NCI-H146 treated with DMSO at 0.1 percent for 48 hours (cell line): Measurements from ENCODE around the gene ZNF354C.
"Not testable (repeated sequence)": the region's sequence is repeated elsewhere in the genome, so short reads cannot be mapped to it uniquely, and the experiment has no call there.

Experiments
- DNase-seq: peaks from one replicate; lab custom pipeline; 2025; ENCODE audit not compliant: unreplicated experiment; lab: John Stamatoyannopoulos, UW

Gene ZNF354C

GRCh38 chr5:179060116-179061008 is at the start of gene ZNF354C:
TSS of gene ZNF354C (plus strand) at chr5:179060373. CDS start at chr5:179062069, 1,696 bp downstream.
- no peak for DNase-seq

- DNase-seq, result peak; percentile 57
Observed at GRCh38 chr5:179023528-179024189, 36.5 kb upstream of the ZNF354C start, which contains the start of gene ZNF879. TSS of gene ZNF879 (plus strand) at chr5:179023804. CDS start at chr5:179025005, 1,201 bp downstream.

GRCh38 chr5:179033004-179033580 is 27.1 kb upstream of the ZNF354C start:
- no peak for DNase-seq

- DNase-seq, result no peak
Observed at GRCh38 chr5:179044765-179045164, 15.4 kb upstream of the ZNF354C start.

- no peak for DNase-seq
Observed at GRCh38 chr5:179051784-179052183, 8.4 kb upstream of the ZNF354C start.

- no peak for DNase-seq
Observed at GRCh38 chr5:179054036-179054785, 6.0 kb upstream of the ZNF354C start.

- no peak for DNase-seq
Observed at GRCh38 chr5:179054876-179055275, 5.3 kb upstream of the ZNF354C start.

GRCh38 chr5:179055436-179055835 is 4.7 kb upstream of the ZNF354C start:
- no peak for DNase-seq

- DNase-seq, result no peak
Observed at GRCh38 chr5:179055841-179056240, 4.3 kb upstream of the ZNF354C start.

GRCh38 chr5:179061025-179061424 is 852 bp downstream of the ZNF354C start:
- DNase-seq, result no peak

- no peak for DNase-seq
Observed at GRCh38 chr5:179065703-179066102, 5.5 kb downstream of the ZNF354C start.

- DNase-seq, result no peak
Observed at GRCh38 chr5:179079165-179079987, 19.2 kb downstream of the ZNF354C start.

GRCh38 chr5:179080724-179081123 is 20.6 kb downstream of the ZNF354C start:
- DNase-seq, result no peak

- DNase-seq, result no peak
Observed at GRCh38 chr5:179089502-179089901, 29.3 kb downstream of the ZNF354C start.

GRCh38 chr5:179101282-179101681 is 41.1 kb downstream of the ZNF354C start:
- DNase-seq, result not testable (repeated sequence)

GRCh38 chr5:179110528-179110927 is 50.4 kb downstream of the ZNF354C start:
- no peak for DNase-seq

GRCh38 chr5:179111267-179112207 is 51.4 kb downstream of the ZNF354C start:
- no peak for DNase-seq

GRCh38 chr5:179112469-179113142 is 52.4 kb downstream of the ZNF354C start:
- no peak for DNase-seq

- DNase-seq, result no peak
Observed at GRCh38 chr5:179113143-179113530, 53.0 kb downstream of the ZNF354C start.
